A549 (cell line): ENCODE results near the gene SLC12A7. TPM values are rescaled to one million over a fixed set of nuclear protein-coding genes. Genes with fewer than 3 reads are reported as not detected.

Source experiments
- ATAC-seq, 2 experiments: fragments of 200-7000 bp in 1 of 2; fragments of >200 bp in 1 of 2; cut with Nextera tagmentation in 1 of 2; cut with Tn5 transposase in 1 of 2; 3 replicates each; pipeline versions ENCODE4 v1.8.0 to v1.9.1; 2018 to 2020; ENCODE audit warnings: mild to moderate bottlenecking in 1 of 2, moderate library complexity in 1 of 2
- CTCF ChIA-PET: fragments of 300-600 bp; sonication (Branson Sonifier 250); formaldehyde crosslinking; extraction: SDS; loops from one replicate; lab custom pipeline; 2021; ENCODE audit warnings: antibody characterized with exemption, inconsistent platforms; lab: Yijun Ruan, JAX
- POLR2A ChIA-PET: fragments of 350-600 bp; formaldehyde crosslinking; extraction: SDS; loops from one replicate; lab custom pipeline; 2021; ENCODE audit warnings: antibody characterized with exemption, inconsistent platforms; lab: Yijun Ruan, JAX
- DNase-seq, 2 experiments: peaks; one replicate each; pipeline versions ENCODE4 v3.0.0 to v3.0.0-alpha.2; 2011 to 2016; ENCODE audit warnings: low read depth in 1 of 2, low spot score in 1 of 2
- FAIRE-seq: peaks from 2 replicates; lab custom pipeline; 2011; peaks lifted over from hg19 to GRCh38; lab: Jason Lieb, UNC
- H3K27ac ChIP-seq, 2 experiments: fragments of >200 bp; sonication (Bioruptor Twin); formaldehyde crosslinking; 3 replicates each; pipeline ENCODE4 v1.5.1; 2016 to 2017
- H3K4me1 ChIP-seq: fragments of >200 bp; sonication (Bioruptor Twin); formaldehyde crosslinking; 3 replicates; pipeline ENCODE4 v1.6.1; 2016
- H3K4me2 ChIP-seq: fragments of >200 bp; sonication (Bioruptor Twin); formaldehyde crosslinking; 3 replicates; pipeline ENCODE4 v1.6.1; 2016
- H3K4me3 ChIP-seq: fragments of >200 bp; sonication (Bioruptor Twin); formaldehyde crosslinking; 3 replicates; pipeline ENCODE4 v1.5.1; 2016
- H3K9me3 ChIP-seq: fragments of >200 bp; sonication (Bioruptor Twin); formaldehyde crosslinking; 3 replicates; pipeline ENCODE4 v1.6.1; 2016
- BCL3 ChIP-seq: fragments of >200 bp; sonication (Bioruptor Twin); formaldehyde crosslinking; IDR thresholded peaks from 3 replicates; pipeline ENCODE4 v1.6.1; 2016
- CEBPB ChIP-seq, 2 experiments: fragments of >200 bp in 1 of 2; sonication (Bioruptor Twin) in 1 of 2; formaldehyde crosslinking in 1 of 2; IDR thresholded peaks; 2 replicates each; pipeline ENCODE4 v1.6.1; 2012 to 2016
- CHD4 ChIP-seq: fragments of 200-600 bp; sonication (generic); IDR thresholded peaks from 2 replicates; pipeline ENCODE4 v1.6.1; 2016; ENCODE audit warnings: antibody characterized with exemption, mild to moderate bottlenecking, borderline replicate concordance
- HES2 ChIP-seq: fragments of >200 bp; sonication (Bioruptor Twin); formaldehyde crosslinking; IDR thresholded peaks from 2 replicates; pipeline ENCODE4 v1.6.1; 2016
- JUN ChIP-seq, 2 experiments: fragments of >200 bp; sonication (Bioruptor Twin); formaldehyde crosslinking; IDR thresholded peaks; 2 replicates in 1 of 2; 3 replicates in 1 of 2; pipeline ENCODE4 v1.6.1; 2016 to 2017
- MAX ChIP-seq: IDR thresholded peaks from 2 replicates; pipeline ENCODE4 v1.6.1; 2012
- NPAS2 ChIP-seq: fragments of 250-450 bp; sonication (Bioruptor Pico); IDR thresholded peaks from 2 replicates; pipeline ENCODE4 v1.8.0; 2022; ENCODE audit warnings: mild to moderate bottlenecking, moderate library complexity, borderline replicate concordance
- PHF8 ChIP-seq: fragments of 200-600 bp; sonication (generic); IDR thresholded peaks from 2 replicates; pipeline ENCODE4 v1.6.1; 2016; ENCODE audit warnings: low read depth, mild to moderate bottlenecking, antibody characterized with exemption, moderate library complexity, borderline replicate concordance
- POLR2A ChIP-seq: IDR thresholded peaks from 2 replicates; pipeline ENCODE4 v1.6.1; 2012; ENCODE audit warnings: mild to moderate bottlenecking, low read length
- SMC3 ChIP-seq: fragments of >200 bp; sonication (Bioruptor Twin); formaldehyde crosslinking; IDR thresholded peaks from 3 replicates; pipeline ENCODE4 v1.6.1; 2018; ENCODE audit warnings: inconsistent platforms
- SREBF2 ChIP-seq: fragments of 450-650 bp; IDR thresholded peaks from 2 replicates; pipeline ENCODE4 v1.6.1; 2014; ENCODE audit warnings: mild to moderate bottlenecking, moderate library complexity
- USF2 ChIP-seq: fragments of 450-650 bp; IDR thresholded peaks from 2 replicates; pipeline ENCODE4 v1.6.1; 2014; ENCODE audit warnings: antibody characterized with exemption
- ZC3H11A ChIP-seq: fragments of 450-650 bp; IDR thresholded peaks from 2 replicates; pipeline ENCODE4 v1.6.1; 2014; ENCODE audit warnings: antibody characterized with exemption, mild to moderate bottlenecking
- ZSCAN20 ChIP-seq: fragments of 250-450 bp; sonication (Bioruptor Pico); IDR thresholded peaks from 2 replicates; pipeline ENCODE4 v1.8.0; 2022; ENCODE audit warnings: mild to moderate bottlenecking, moderate library complexity
- WGBS: methylation state at CpG from one replicate; pipeline ENCODE4 v1.1.6; 2017; ENCODE audit errors: missing lambda C conversion rate; 5-methylcytosine and 5-hydroxymethylcytosine counted together
- polyA minus RNA-seq: library from RNA; depleted of rRNA, polyadenylated mRNA; stranded (reverse); fragments of >200 nt; gene quantifications from 2 replicates; pipeline ENCODE4 v1.2.3, GENCODE V29; 2011; rRNA and poly(A)+ RNA removed
- polyA plus RNA-seq, 4 experiments: library from polyadenylated mRNA; depleted of rRNA in 3 of 4; stranded (reverse); fragments of >200 nt; fragmentation: RNase III in 1 of 4; extraction: RNeasy Plus Mini Kit Qiagen cat#74134 plus additional on column Dnase treatment in 1 of 4; gene quantifications; 2 replicates in 3 of 4; 3 replicates in 1 of 4; pipeline ENCODE4 v1.2.3, GENCODE V29; 2011 to 2017
- TF ChIP-seq, protein P1 (sequence below): fragments of 250-450 bp; sonication (Bioruptor Pico); IDR thresholded peaks from 2 replicates; pipeline ENCODE4 v1.5.0; 2020; ENCODE audit warnings: low read depth, mild to moderate bottlenecking, moderate library complexity

Gene SLC12A7
- polyA plus RNA-seq (2011; rRNA removed) (11.2 and 12.3 TPM in 2 replicates), polyA plus RNA-seq (2017; fragmentation: RNase III; extraction: RNeasy Plus Mini Kit Qiagen cat#74134 plus additional on column Dnase treatment) (18.1 to 22.5 TPM (median 19.5 TPM) in 3 replicates), polyA minus RNA-seq (11.0 and 22.1 TPM in 2 replicates)
- polyA plus RNA-seq (2012; cell fraction: cytosol; rRNA removed) = 15.3 and 19.8 TPM in 2 replicates
- 79.7 and 103 TPM in 2 replicates for polyA plus RNA-seq (2012; cell fraction: nucleus; rRNA removed)

DNA sequence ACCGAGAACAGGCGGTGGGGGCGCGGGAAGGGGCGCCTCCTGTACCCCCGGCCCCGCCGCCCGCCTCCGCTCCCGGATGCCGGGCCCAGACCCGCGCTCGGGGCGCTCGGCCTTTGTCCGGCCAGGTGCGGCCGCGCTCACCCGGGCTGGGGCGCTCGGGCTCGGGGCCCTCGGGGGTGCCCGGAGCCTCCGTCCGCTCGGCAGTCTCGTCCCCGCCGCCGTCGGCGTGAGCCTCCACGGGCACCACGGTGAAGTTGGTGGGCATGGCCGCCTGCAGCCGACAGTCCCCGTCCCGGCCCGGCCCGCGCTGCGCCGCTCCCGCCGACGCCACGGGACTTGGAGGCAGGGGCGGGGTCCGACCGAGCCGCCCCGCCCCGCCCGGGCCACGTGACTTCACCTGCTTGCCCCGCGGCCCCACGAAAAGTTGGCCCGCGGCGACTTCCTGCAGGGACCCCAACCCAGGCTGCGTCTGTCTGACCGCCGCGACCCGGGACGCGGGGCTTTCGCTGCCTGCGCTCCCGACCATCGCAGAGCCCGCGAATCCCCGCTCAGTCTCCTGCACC lies at the start of gene SLC12A7:
TSS of gene SLC12A7 (minus strand) at position 337 of the 563 bp plus-strand sequence. CDS start at position 265, 72 bp downstream.
- TF ChIP-seq SREBF2 (no peak), POLR2A (peak; percentile 94), PHF8 (peak; percentile 80; the same call in 1 of the 2 replicates), USF2 (peak; percentile 78), JUN (IDR thresholded peaks at IDR 0.05) (peak in 1 of 2 experiments; percentile 74; a peak in 3 of 5 replicates), BCL3 (peak; percentile 75; the same call in 1 of the 3 replicates), NPAS2 (CRISPR knock-in tag) (peak; percentile 56; the same call in 1 of the 2 replicates), MAX (0 out of 2 replicates have a peak, but pooled peaks have one; percentile 32), SMC3 (no peak)
- CTCF ChIA-PET = no interaction called here
- FAIRE-seq = no peak
- DNase-seq = peak; percentile 38 to 86
- Histone ChIP-seq H3K9me3 (no peaks in the 10 kb centered on the region), H3K4me1 (peaks cover 26% of the 10 kb centered on the region), H3K4me2 (peak within 1 kb of the TSS; percentile 89), H3K4me3 (peak within 1 kb of the TSS; percentile 90), H3K27ac (peak within 1 kb of the TSS; percentile 81 to 96)
- 2% methylated on average over 23 of the region's 79 CpGs for WGBS
- POLR2A ChIA-PET = no interaction called here
- peak; percentile 78 to 83 for ATAC-seq

GRCh38 chr5:1161108-1161832 lies 49.4 kb upstream of the SLC12A7 start:
- H3K4me2 ChIP-seq = peak overlapping the region; percentile 13; the same call in 1 of the 3 replicates

GRCh38 chr5:1159774-1160406 lies 48.0 kb upstream of the SLC12A7 start:
- no peak overlapping the region for H3K4me2 ChIP-seq
- DNase-seq = no peak
- no peaks in the 10 kb centered on the region for H3K9me3 ChIP-seq
- FAIRE-seq = no peak
- TF ChIP-seq ZSCAN20 (CRISPR knock-in tag) = no peak
- no peak for TF ChIP-seq HES2
- no peak for TF ChIP-seq CHD4
- TF ChIP-seq CEBPB (IDR thresholded peaks at IDR 0.05) = no peak
- TF ChIP-seq JUN (IDR thresholded peaks at IDR 0.05) = no peak
- TF ChIP-seq, protein P1, sequence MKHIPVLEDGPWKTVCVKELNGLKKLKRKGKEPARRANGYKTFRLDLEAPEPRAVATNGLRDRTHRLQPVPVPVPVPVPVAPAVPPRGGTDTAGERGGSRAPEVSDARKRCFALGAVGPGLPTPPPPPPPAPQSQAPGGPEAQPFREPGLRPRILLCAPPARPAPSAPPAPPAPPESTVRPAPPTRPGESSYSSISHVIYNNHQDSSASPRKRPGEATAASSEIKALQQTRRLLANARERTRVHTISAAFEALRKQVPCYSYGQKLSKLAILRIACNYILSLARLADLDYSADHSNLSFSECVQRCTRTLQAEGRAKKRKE (CRISPR knock-in tag) = no peak
- no peak for TF ChIP-seq ZC3H11A
- peaks cover 20% of the 10 kb centered on the region; the same call in 2 of the 3 replicates for H3K4me1 ChIP-seq
- H3K27ac ChIP-seq = no peak overlapping the region
- POLR2A ChIA-PET = no interaction called here
- no peak overlapping the region for H3K4me3 ChIP-seq
- no peak for ATAC-seq
- CTCF ChIA-PET = interaction anchor here (3.8 kb wide), 1 partner anchor 238 kb away, joined by 22 read pairs; no protein-coding TSS in a partner anchor
- WGBS = 61% methylated on average over 3 of the region's 4 CpGs

More at GRCh38 chr5:1161108-1161832, 49.4 kb upstream of the SLC12A7 start:
- ChIA-PET CTCF (interaction anchor here (1.0 to 4.0 kb wide), 8 partner anchors 9 to 239 kb away, joined by 3 to 39 read pairs (median 7); no protein-coding TSS in a partner anchor), POLR2A (no interaction called here)
- no peak for TF ChIP-seq ZC3H11A
- 0 out of 2 replicates have a peak, but pooled peaks have one; percentile 17 for TF ChIP-seq MAX
- Histone ChIP-seq H3K27ac (peak overlapping the region; percentile 28 to 49; a peak in 4 of 6 replicates), H3K4me1 (peaks cover 15% of the 10 kb centered on the region; the same call in 2 of the 3 replicates), H3K9me3 (no peaks in the 10 kb centered on the region), H3K4me3 (no peak overlapping the region)
- peak in 1 of 2 experiments; percentile 47 for DNase-seq
- ATAC-seq = peak; percentile 14 to 50; a peak in 3 of 6 replicates
- FAIRE-seq = no peak
- 85% methylated on average over 20 of the region's 23 CpGs for WGBS
